HepG2 (cell line): ENCODE data around the gene FETUB. TPM values are rescaled to one million over a fixed set of nuclear protein-coding genes. Genes with fewer than 3 reads are reported as not detected.
A peak's percentile ranks its signal among the peaks of the same experiment; 100 is the strongest.

Experiments used
- ERF ChIP-seq: IDR thresholded peaks from 2 replicates; pipeline ENCODE4 v1.6.1; 2018; ENCODE audit warnings: missing biosample characterization, missing genetic modification reagents
- GABPB1 ChIP-seq: IDR thresholded peaks from 2 replicates; pipeline ENCODE4 v1.6.1; 2016; ENCODE audit warnings: mild to moderate bottlenecking, missing genetic modification reagents, moderate library complexity, missing compliant biosample characterization
- HOXA7 ChIP-seq: sonication (generic); formaldehyde crosslinking; IDR thresholded peaks from 2 replicates; pipeline ENCODE4 v1.8.1; 2022; ENCODE audit warnings: mild to moderate bottlenecking, missing genetic modification reagents, moderate library complexity
- KMT2B ChIP-seq: IDR thresholded peaks from 2 replicates; pipeline ENCODE4 v1.6.1; 2016; ENCODE audit warnings: missing genetic modification reagents, missing compliant biosample characterization
- POLR2AphosphoS2 ChIP-seq: IDR thresholded peaks from 2 replicates; pipeline ENCODE4 v1.6.1; 2011; ENCODE audit warnings: low read depth, low read length, improper control_type of control experiment
- SRY ChIP-seq: sonication (generic); formaldehyde crosslinking; IDR thresholded peaks from 2 replicates; pipeline ENCODE4 v1.8.0; 2022; ENCODE audit warnings: mild to moderate bottlenecking, missing genetic modification reagents
- TCF12 ChIP-seq, 2 experiments: fragments of 450-650 bp in 1 of 2; sonication (generic) in 1 of 2; formaldehyde crosslinking in 1 of 2; IDR thresholded peaks; 2 replicates each; pipeline versions ENCODE4 v1.6.1 to v1.8.0; 2017 to 2022; ENCODE audit warnings: antibody characterized with exemption in 1 of 2, mild to moderate bottlenecking in 1 of 2, missing genetic modification reagents in 1 of 2, moderate library complexity in 1 of 2
- TEF ChIP-seq: sonication (generic); formaldehyde crosslinking; IDR thresholded peaks from 2 replicates; pipeline ENCODE4 v1.5.0; 2020; ENCODE audit warnings: missing genetic modification reagents
- ZBTB34 ChIP-seq: sonication (generic); formaldehyde crosslinking; IDR thresholded peaks from 2 replicates; pipeline ENCODE4 v1.8.0; 2022; ENCODE audit warnings: mild to moderate bottlenecking, missing genetic modification reagents
- ZFP1 ChIP-seq: IDR thresholded peaks from 2 replicates; pipeline ENCODE4 v1.6.1; 2016
- ZNF253 ChIP-seq: sonication (generic); formaldehyde crosslinking; IDR thresholded peaks from 2 replicates; pipeline ENCODE4 v1.8.0; 2022; ENCODE audit warnings: mild to moderate bottlenecking, missing genetic modification reagents, borderline replicate concordance
- ZNF574 ChIP-seq: sonication (generic); formaldehyde crosslinking; IDR thresholded peaks from 2 replicates; pipeline ENCODE4 v1.4.0; 2020; ENCODE audit warnings: missing genetic modification reagents
- ZNF598 ChIP-seq: sonication (generic); formaldehyde crosslinking; IDR thresholded peaks from 2 replicates; pipeline ENCODE4 v1.5.1; 2020; ENCODE audit warnings: mild to moderate bottlenecking, missing genetic modification reagents, borderline replicate concordance
- ZNF652 ChIP-seq: IDR thresholded peaks from 2 replicates; pipeline ENCODE4 v1.6.1; 2016; ENCODE audit warnings: low read depth, borderline replicate concordance
- ZNF781 ChIP-seq: sonication (generic); formaldehyde crosslinking; IDR thresholded peaks from 2 replicates; pipeline ENCODE4 v1.5.1; 2020; ENCODE audit warnings: borderline replicate concordance, mild to moderate bottlenecking, missing genetic modification reagents; ENCODE audit errors: not compliant biosample characterization
- polyA plus RNA-seq, 8 experiments: library from polyadenylated mRNA; depleted of rRNA in 3 of 8; stranded (reverse) in 7 of 8; unstranded in 1 of 8; fragments of >200 nt; fragmentation: Illumina TruSeq in 4 of 8; extraction: Trizol in 4 of 8; gene quantifications; 2 replicates each; pipeline versions ENCODE4 v1.2.1 to v1.2.3, GENCODE V29; 2011 to 2016; ENCODE audit warnings: low read depth in 4 of 8, missing spikeins in 1 of 8, mixed read lengths in 1 of 8; ENCODE audit not compliant: insufficient read depth in 1 of 8
- total RNA-seq, 5 experiments: library from RNA; depleted of rRNA; stranded (reverse); fragments of >200 nt; fragmentation: Illumina TruSeq; extraction: Trizol; gene quantifications; 2 replicates each; pipeline ENCODE4 v1.2.3, GENCODE V29; 2016; ENCODE audit warnings: low read depth in 1 of 5

The FETUB gene
- total and polyA plus RNA-seq, 2 of the 13 experiments (the other 11 are each of a cell fraction or from before 2014, with no cell fraction given) = 2.1 to 4.4 TPM

- no peak for TF ChIP-seq ZNF598 (CRISPR knock-in tag)
- peak; percentile 89 for TF ChIP-seq TEF (CRISPR knock-in tag)
- TF ChIP-seq ZNF253 (CRISPR knock-in tag) = peak; percentile 16
- TF ChIP-seq ZNF574 (CRISPR knock-in tag) = peak; percentile 89
- peak; percentile 94 for TF ChIP-seq ZBTB34
- peak; percentile 94 for TF ChIP-seq ZNF781
- TF ChIP-seq ZNF652 (CRISPR knock-in tag) = peak; percentile 18
- peak; percentile 82 for TF ChIP-seq ERF (CRISPR knock-in tag)
- peak; percentile 94 for TF ChIP-seq SRY (CRISPR knock-in tag)
- no peak; the same call in 1 of the 2 replicates for TF ChIP-seq KMT2B (CRISPR knock-in tag)
- TF ChIP-seq POLR2AphosphoS2 = no peak
- peak; percentile 55; the same call in 1 of the 2 replicates for TF ChIP-seq GABPB1 (CRISPR knock-in tag)
- TF ChIP-seq ZFP1 (CRISPR knock-in tag) = peak; percentile 73; the same call in 1 of the 2 replicates
- no peak for TF ChIP-seq TCF12 (IDR thresholded peaks at IDR 0.05)
- peak; percentile 98 for TF ChIP-seq TCF12 (CRISPR knock-in tag; IDR thresholded peaks at IDR 0.05)
- peak; percentile 34; the same call in 1 of the 2 replicates for TF ChIP-seq HOXA7
Observed at GRCh38 chr3:186612721-186613636, 27.2 kb upstream of the FETUB start, which contains the start of gene AHSG (continued).
